Hematopoietic multipotent progenitor cell treated with erythropoietin and hydrocortisone succinate and interleukin-3 and kit ligand, for 8 days (in vitro differentiated cells): ENCODE results near the gene CCDC73.
A peak's percentile ranks its signal among the peaks of the same experiment; 100 is the strongest.
"Not testable (repeated sequence)": the region's sequence is repeated elsewhere in the genome, so short reads cannot be mapped to it uniquely, and the experiment has no call there.

Source experiments
- DNase-seq: peaks from one replicate; pipeline ENCODE4 v3.0.0-alpha.2; 2015

CCDC73 gene

DNA sequence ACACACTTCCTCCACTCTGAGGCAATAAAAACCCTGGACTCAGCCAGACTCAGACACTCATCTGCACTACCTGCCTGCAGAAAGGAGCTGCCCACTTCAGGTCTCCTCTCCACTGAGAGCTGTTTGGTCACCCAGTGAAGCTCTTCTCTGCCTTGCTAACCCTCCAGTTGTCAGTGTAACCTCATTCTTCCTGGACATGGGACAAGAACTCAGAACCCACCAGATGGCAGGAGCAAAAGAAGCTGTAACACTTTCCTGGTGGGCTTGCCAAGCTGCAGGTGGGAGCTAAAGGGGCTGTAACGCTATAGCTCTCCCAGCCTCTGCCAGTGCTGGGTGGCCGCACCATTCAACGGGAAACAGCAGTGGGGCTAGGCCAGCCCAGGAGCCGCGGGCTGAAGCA lies 89.7 kb downstream of the CCDC73 start:
- no peak for DNase-seq

DNA sequence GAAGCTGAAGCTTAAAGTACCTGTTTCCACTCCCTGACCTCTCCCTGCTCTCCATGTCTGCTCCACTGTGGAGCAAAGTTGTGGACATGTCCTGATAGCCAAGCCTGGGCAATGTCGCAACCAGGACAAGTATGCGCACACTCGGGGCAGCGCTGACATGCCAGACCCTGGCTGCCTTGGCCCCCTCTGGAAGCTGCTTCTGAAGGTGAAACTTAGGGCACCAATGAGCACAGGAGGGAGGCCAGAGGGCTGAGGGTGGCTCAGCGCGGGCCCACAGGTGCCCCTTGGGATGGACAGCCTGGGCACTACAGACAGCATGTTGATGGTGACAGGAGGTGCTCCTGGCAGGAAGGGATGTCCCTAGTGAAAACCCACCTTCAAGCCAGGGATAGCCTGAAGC lies 90.2 kb downstream of the CCDC73 start:
- no peak for DNase-seq

DNA sequence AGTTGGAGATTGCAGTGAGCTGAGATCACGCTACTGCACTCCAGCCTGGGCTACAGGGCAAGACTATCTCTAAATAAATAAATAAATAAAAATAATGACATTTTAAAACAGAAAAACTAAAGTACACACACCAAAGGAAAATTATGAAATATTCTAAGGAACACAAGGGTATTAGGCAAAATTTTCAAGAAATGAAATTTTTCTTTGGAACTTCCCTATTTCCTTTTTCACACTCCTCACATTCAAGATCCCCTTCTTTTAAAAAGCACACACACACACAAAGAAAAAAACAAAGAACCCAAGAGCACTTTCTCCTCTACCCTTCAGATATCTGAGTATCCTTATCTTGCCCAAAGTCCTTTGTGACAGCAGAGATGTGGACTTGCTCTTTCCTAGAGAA lies 92.8 kb downstream of the CCDC73 start:
- no peak for DNase-seq

- DNase-seq: no peak
Observed at GRCh38 chr11:32698579-32698978, 95.9 kb downstream of the CCDC73 start.

- DNase-seq: no peak
Observed at GRCh38 chr11:32671051-32671450, 123.4 kb downstream of the CCDC73 start.

GRCh38 chr11:32659672-32660071 lies 134.8 kb downstream of the CCDC73 start:
- no peak for DNase-seq

DNA sequence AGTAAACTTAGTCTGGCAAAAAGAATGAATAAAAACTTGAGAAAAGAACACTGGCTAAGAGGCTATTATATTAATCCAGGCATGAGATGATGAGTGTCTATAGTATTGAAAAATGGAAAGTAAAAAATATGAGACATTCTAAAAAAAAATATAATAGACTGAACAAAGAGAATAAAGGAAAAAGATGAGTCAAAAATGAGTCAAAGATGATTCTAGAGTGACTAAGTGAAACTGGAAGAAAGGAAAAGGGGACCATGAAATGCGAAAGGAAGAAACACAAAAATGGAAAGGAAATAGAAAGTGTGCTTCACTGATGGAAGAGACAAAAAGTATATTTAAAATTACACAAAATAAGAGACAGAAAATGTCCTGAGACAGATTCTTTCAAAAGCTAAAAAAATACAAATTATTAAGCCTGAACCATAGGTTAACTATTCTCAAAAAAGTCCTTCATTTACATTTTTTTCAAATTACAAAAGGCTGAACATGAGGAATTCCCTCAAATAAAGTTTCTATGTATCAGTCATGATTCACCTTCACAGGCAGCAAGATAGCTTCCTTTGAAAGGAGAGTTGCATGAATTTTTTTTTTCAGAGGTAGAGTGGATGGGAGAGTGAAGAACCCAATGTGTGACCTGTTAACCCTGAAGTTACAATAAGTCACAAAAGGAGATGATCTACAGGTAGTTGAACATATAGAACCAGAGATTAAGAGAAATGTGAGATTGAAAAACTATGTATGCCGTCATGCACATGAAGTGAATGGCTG lies 135.6 kb downstream of the CCDC73 start:
- no peak for DNase-seq

- DNase-seq: no peak
Observed at GRCh38 chr11:32643526-32643925, 150.9 kb downstream of the CCDC73 start.

DNA sequence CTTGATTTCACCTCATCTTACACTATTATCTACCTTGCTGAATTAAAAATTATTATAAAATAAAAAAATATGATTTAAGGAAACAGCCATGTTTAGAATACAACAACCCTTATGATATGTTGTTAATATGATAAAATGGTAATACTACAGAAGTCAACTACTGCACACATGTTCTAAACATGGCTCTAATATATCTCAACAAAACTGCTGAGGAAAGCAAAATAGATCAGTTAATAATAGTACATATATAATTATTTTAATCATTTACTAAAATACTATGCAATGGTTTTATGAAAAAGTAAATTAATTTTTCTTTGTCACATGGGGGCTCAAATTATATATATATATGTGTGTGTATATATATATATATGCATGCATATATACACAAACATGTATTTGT lies 153.1 kb downstream of the CCDC73 start:
- no peak for DNase-seq

GRCh38 chr11:32635819-32636218 lies 158.6 kb downstream of the CCDC73 start:
- no peak for DNase-seq

DNA sequence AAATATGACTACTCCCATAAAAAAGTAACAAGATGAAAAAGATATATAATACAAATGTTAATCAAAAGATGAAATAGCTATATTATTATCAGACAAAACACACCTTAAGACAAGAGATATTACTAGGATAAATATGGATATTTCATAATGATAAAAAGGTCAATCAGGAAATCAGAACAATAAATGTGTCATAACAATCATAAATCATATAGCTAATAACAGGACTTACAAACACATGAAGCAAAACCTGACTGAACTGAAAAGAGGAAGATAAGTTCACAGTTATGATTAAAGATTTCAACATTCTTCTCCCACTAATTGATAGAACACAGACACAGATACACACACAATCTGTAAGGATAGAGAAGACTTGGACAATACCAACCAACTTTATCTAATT lies 163.6 kb downstream of the CCDC73 start:
- no peak for DNase-seq

DNA sequence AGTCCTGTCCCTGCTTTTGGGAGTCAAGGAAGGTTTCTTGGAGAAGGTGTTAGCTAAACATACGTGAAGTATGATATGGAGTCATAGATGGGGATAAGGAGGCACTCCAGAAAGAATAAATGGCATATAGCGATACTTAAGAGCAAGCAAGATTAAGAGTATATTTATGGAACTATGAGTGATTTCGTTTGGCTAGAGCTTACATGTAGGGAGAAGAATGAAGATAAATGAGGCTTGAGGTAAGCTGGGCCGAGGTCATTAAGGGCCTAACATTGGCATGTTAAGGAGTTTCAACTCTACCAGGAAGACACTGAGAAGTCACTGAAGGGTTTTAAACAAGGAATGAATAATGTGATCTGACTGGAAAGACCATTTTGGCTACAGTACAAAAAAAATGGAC lies 177.6 kb downstream of the CCDC73 start:
- no peak for DNase-seq

- DNase-seq: peak; percentile 22
Observed at GRCh38 chr11:32615422-32615821, 179.0 kb downstream of the CCDC73 start.

- no peak for DNase-seq
Observed at GRCh38 chr11:32613500-32614151, 180.8 kb downstream of the CCDC73 start.

GRCh38 chr11:32610797-32611352 lies 183.6 kb downstream of the CCDC73 start:
- no peak for DNase-seq

GRCh38 chr11:32608826-32609225 lies 185.6 kb downstream of the CCDC73 start:
- DNase-seq: not testable (repeated sequence)

DNA sequence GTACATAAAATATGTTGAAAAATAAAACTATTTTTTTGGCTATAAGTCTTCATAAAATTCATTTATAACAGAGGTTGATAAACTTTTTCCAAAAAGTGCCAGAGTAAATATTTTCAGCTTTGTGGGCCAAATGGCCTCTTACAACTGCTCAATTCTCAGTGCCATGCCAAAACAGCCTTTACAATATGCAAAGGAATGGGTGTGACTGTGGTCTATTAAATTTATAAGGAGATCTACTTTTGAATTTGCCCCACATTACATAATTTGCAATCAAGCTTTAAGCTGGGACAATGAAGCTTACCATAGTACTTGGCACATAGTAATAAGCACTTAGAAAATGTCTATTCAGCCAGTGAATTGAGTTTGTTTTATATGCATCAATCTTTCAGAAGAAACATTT lies 188.2 kb downstream of the CCDC73 start:
- no peak for DNase-seq

DNA sequence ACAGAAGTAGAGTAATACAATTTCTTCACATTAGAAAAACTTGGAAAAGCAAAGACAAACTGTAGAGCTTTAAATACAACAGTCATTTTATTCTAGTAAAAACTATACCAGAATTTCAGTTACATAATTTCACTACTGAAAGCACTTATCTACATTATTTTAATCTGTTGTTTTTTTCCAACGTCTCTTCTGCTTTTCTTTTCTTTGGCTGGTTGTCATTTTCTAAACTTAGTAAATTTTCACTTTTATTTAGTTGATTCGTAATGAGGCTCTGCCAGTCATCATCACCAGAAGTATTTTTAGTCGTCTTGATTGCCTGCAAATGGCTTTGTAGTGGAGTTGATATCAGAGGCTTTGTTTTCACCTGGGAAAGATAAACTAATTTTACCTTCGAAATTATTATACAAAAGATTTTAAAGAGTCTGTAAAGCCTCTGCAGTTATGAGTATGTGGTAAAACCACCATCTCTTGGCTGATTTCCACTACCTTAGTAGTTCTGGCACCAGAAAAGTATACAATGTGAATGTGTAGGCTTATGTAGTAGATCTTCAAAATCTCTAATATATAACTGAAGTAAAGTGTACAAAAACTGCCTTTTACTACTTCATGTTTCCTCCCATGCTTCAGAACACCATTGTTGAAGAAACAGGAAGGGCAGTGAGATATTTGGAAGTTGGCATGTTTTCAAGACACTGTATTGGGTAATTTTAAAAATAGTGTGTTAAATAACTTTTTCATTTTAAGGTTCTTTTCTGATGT lies 191.6 kb downstream of the CCDC73 start:
- DNase-seq: no peak

DNA sequence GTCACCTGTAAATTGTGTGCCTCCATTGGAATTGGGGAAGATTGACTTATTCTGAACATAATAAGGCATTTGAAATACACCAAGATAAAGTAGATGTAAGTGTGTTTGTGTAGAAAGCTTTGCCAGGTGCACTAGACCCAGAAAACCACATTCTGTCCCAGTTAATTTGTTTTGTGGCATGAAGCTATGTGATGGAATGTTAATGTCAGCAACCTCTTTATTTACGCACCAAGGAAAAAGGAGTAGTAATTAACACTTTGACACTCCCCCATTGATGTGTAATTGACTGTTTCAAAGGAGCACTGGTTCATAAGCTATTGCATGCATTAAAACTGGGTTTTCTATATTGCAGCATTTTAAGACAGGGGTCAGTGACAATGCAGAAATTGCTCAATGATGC lies 196.5 kb downstream of the CCDC73 start:
- DNase-seq: no peak

GRCh38 chr11:32596114-32596513 lies 198.3 kb downstream of the CCDC73 start:
- not testable (repeated sequence) for DNase-seq

- peak; percentile 45 for DNase-seq
Observed at GRCh38 chr11:32594272-32594671, 200.2 kb downstream of the CCDC73 start.

- DNase-seq: peak; percentile 56
Observed at GRCh38 chr11:32586576-32587190, 207.8 kb downstream of the CCDC73 start.

DNA sequence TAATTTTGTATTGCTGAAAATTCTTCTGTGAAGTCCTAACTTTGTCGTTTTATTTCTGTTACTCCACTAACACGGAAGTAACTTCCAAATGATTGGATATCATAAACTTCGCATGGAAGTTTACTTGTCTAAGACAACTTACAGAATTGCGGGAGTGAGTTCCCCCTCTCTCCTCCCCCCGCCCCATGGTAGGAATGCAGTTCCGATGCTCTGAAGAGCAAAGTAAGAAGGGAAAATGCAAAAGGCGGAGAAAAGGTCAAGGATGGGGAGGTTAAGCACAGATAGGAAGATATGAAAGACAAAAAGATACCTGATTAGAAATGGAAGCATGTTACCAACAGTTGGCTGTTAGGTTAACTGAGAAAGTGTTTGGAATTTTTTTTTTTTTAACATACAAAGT lies 209.5 kb downstream of the CCDC73 start:
- DNase-seq: no peak
